ENCODE results near the gene UPP2.
A peak's percentile ranks its signal among the peaks of the same experiment; 100 is the strongest.

The UPP2 gene

DNA sequence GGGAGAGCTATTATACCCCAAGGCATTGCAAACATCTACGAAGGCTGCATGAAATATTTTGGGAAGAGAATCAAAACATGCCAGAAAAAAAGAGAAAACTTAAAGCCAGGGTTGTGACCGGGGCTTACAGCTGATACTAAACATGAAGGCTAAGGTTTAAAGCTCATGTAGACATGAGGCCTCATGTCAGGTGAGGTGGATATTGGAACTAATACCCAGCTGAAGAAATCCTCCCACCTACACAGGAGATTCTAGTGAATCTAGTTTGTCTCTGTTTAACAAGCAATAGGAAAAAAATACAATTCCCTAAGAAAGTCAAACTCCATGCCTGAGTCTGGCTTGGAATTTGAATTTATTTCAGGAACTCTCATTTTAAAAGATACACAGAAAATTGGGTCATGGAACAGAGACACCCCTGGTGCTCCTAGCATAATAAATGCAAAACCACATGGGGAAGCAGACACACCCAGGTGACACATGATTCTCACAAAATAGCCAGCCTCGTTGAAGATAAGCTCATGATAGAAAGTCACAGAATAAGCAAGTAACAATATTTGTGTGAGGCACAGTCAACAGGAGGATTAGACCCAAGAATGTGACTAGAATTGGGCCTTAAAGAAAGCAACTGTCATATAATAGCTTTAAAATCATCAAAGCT lies 42.2 kb downstream of the UPP2 start:
- no peak for DNase-seq

DNA sequence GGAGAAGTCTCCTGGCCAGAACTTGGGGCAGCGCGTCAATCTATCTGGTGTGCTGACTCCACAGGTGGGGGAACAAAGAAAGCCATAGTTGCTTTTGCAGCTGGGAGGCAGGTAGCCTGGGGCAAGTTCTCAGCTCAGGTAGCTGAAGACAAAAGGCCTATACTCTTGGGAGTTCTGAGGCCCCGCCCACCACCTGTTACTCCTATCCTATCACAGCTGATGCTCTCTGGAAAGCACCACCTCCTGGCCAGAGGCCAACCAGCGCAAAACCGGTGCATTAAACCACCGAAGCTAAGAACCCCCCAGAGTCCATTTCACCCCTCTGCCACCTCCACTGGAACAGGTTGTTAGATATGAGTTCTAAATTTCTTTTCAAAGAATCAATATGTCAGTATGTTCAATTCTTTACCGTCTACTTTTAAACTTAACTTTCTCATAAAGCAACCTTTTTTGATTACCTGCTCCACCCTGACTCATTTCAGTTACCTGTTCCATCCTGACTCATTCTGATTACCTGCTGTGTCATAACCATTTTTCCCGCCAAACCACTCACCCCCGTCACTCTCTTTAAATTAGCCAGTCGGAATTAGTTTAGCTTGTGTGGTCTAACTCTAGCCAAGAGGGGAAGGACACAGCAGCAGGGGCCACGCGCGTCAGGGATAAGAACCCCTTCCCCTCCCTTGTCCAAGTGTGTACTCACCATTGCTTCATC lies 43.4 kb downstream of the UPP2 start:
- no peak for DNase-seq

DNA sequence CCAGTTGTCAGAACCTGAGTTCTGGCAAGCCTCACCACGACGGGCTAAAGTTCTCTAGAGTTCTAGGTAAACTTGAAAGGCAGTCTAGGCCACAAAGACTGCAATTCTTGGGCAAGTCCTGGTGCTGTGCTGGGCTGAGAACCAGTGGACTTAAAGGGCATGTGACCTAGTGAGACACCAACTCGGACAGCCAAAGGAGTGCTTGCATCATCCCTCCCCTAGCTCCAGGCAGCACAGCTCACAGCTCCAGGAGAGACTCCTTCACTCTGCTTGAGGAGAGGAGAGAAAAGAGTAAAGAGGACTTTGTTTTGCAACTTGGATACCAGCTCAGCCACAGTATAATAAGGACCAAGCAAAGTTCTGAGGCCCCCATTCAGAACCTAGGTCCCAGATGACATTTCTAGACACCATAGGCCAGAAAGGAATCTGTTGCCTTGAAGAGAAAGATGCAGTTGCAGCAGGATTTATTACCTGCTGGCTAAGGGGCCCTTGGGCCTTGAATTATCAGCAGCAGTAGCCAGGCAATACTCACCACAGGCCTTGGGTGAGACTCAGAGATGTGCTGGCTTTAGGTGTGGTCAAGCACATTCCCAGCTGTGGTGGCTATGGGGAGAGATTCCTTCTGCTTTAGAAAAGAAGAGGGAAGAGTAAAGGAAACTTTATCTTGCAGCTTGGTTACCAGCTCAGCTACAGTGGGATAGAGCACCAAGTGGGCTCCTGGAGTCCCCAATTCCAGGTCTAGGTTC lies 51.8 kb downstream of the UPP2 start:
- no peak for DNase-seq

DNA sequence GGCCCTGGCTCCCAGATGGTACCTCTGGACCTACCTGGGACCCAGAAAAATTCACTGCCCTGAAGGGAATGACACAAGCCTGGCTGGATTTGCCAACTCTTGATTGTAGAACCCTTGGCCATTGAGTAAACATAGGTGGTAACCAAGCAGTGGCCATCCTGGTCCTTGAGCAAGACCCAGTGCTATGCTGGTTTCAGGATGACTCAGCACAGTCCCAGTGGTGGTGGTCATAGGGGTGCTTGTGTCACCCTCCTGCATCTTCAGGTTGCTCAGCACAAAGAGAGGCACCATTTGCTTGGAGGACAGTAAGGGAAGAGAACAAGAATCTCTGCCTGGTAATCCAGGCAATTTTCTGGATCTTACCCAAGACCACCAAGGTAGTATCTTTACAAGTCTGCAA lies 52.9 kb downstream of the UPP2 start:
- DNase-seq: no peak

DNA sequence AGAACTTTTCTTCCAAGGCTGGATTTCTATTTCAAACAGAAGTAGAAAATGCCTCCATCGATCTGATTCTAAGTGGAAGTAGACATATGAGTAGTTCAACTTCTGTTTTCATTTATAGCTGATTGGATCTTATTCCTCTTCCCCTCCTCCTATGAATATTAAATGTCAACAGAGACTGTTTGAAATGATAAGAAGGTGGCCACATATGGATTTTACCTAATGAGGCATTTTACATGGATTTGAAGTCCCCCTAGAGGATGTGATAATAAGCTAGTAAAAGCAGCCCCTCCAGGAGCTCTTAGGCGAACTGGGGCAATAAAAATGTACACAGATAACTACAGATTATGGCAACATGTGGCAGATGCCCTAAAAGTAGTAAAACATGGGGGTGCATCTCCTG lies 71.0 kb downstream of the UPP2 start:
- no peak for DNase-seq

DNA sequence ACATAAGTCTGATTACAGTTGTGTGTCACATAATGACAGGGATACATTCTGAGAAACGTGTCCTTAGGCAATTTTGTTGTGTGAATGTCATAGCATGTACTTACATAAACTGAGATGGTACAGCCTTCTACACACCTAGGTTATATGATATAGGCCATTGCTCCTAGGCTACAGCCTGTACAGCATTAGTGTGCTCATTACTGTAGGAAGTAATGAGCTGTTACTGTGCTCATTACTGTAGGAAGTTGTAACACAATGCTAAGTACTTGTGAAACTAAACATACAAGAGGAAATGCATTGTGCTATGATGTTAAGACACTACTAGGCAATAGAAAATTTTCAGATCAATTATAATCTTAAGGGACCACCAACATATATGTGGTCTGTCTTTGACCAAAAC lies 72.8 kb downstream of the UPP2 start:
- no peak for DNase-seq

DNA sequence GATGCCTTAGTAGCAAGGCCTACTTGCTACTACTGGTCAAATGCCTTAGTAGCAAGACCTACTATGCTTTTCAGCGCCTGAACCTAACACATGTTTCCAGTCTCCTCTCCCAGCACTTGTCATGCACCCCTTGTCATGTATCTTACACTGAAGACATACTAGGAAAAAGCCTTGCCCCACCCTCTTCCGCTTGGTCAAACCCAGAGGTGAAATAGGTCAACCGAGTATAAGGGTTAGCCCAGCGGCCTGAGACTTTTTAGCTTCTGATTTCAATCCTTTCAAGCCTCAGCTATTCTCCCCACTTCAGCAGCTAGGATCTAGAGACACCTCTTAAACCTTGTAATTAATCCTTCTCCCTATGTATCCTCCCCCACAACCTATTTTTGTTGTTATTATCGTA lies 73.3 kb downstream of the UPP2 start:
- no peak for DNase-seq

DNA sequence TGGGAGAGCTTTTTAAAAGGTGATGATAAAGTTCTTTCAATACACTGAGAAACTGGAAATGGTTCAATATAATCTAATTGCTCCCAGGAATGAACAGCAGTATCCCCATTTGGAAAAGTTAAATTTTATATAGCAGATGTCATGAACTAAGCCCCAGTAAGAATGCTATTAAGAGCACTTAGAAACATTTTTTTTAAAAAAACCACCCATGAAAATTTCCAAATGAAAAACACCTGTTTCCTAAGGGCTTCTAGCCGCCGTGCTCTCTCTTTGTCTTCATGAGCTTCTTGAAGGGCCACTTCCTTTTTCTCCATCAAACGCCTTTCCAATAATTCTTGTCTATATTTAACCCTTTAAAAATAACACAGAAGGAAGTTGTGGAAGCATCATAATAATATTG lies 77.0 kb downstream of the UPP2 start:
- no peak for DNase-seq

DNA sequence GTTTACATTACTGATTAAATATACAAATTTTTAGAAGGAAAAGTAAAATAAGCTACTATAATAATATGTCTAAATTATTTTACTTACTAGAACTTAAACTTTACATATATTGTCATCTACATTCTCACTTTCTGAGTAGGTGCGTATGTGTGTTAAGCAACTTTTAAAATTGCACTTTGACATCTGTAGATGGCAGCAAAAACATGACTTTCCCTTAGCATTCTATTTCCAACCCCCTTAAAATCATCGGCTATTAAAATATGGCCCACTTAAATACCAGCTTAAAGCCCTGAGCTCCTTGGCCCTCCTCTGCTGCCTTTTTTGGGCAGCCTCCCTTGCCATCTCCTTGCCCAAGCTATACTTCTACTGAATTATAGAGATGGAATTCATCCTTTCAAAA lies 78.0 kb downstream of the UPP2 start:
- DNase-seq: peak; percentile 45

DNA sequence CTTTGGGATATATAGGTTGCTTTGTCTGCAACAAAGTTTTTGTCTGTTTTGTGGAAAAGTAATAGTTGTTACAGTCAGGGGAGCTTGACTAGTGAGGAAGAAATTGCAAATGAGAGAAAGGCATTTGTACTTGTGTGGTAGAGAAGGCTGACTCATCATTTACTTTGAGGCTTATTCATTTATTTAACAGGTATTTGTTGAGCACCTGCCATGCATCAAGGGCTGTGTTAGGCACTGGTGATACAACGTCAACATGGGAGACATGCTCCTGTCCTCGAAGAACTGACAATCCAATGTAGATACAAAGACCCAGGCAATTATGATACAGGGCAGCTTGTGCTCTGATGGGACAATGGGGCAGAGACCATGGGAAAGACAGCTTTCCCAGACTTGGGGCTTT lies 79.5 kb downstream of the UPP2 start:
- no peak for DNase-seq

DNA sequence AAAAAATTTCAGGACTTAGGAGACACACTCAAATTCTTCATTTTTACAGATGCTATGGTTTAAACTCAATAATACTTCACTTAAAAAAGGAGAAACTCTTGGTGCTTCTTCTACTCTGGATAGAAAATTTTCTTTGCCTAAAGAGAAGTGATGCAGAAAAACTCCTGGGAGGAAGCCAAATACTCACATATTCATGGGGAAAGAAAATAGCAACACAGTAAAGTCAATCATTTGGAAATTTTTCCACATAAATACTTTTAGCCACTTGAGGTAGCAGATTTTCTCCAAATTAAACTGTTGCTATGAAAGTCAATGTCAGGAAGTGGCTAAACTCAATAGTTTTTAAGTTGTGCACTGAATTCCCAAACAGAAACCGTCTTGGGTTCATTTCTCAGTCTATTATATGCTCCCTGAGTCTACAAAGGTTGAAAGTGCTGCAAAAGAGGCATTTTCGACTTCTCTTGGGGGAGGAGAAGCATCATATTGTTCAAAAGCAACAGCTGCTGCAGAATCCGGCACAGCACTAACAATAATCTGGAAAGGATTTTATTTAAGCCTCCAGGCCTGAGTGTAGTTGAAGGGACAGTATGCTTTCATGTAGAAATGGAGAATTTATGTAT lies 81.1 kb downstream of the UPP2 start:
- no peak for DNase-seq

DNA sequence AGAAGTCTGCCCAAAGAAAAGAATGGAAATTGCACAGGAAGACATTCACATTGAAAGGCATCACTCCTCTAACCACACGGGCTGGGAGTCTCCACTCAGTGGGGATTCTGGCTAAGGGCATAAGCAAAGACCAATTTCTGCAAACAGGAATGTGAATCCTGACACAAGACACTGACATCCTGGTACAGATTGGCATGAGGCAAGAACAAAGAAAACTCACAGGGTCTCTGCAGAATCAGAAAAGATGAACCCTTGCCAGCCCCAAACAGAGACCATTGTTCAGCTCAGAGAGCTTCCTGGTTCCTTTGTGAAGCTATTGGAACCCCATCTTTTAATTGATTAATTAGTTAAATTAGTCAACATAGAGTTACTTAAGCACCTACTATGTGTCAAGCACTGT lies 82.3 kb downstream of the UPP2 start:
- peak; percentile 62 for DNase-seq

DNA sequence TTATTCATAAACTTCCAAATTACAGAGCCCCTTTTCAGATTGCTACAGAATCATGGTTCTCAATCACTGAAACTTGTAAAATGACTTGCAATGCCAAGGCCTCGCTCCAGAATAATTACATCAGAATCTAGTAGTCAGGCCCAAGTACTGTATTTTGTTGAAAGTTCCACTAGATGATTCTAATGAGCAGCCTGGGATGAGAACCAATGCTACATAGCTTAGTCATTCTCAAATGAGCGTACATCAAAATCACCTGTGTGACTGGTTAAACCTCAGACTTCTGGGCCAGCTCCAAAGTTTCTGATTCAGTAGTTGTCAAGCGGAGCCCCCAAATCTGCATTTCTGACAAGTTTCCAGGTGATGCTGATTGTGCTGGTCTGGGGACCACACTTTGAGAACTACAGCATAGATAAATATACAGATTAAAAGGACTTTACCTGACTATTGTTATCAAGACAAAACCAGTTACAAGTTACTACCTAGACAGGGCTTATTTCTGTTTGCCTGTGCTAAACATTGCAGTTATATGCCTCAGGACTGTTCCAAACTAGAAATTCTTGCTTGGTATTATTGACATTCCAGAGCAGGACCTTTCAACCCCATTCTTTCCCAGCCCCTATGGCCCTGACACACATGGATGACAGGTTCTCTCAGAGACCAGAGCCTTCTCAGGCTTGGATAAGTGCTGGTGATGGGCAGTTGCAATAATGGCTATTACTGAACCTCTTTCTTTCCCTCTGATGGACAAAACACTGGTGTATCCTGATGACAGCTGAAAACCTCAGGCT lies 83.1 kb downstream of the UPP2 start:
- no peak for DNase-seq

Measured in midbrain (tissue), 1 donor.